GM12865 (cell line): Measurements from ENCODE around the gene C11orf21.
"Not testable (repeated sequence)": the region's sequence is repeated elsewhere in the genome, so short reads cannot be mapped to it uniquely, and the experiment has no call there.

Experiments
- DNase-seq: peaks from one replicate; pipeline ENCODE4 v3.0.0; 2010; ENCODE audit warnings: low read depth
- H3K4me3 ChIP-seq: 2 replicates; pipeline ENCODE4 v1.5.1; 2011; ENCODE audit warnings: mild to moderate bottlenecking, low read depth, low read length, control low read depth
- CTCF ChIP-seq: IDR thresholded peaks from 2 replicates; pipeline ENCODE4 v1.5.1; 2011; ENCODE audit warnings: low read length, control low read depth, low read depth, inconsistent platforms; ENCODE audit not compliant: insufficient read depth; ENCODE audit errors: missing control alignments

C11orf21 gene

DNA sequence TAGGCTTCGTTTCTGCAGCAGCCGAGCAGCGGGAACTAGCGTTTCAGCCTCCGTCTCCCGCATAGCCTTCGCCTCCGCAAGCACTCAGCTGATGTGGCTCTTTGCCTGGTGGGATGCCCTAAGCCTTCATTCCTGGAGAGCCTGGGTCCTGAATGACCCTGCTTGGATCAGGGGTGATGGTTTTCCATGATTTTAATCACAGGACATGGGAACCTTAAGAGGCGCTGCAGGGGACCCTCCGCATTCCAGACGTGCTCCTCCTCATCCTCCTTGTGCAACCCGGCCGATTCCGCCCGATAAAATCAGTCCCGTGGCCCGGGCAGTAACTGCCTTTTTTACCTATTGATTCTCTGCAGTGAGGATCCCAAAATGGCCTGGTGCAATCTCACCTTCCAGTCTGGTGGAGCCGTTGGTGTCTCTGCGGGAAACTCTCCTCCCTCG, 8.2 kb downstream of the C11orf21 start:
- TF ChIP-seq CTCF, result no peak
- no peak overlapping the region for H3K4me3 ChIP-seq
- no peak for DNase-seq

DNA sequence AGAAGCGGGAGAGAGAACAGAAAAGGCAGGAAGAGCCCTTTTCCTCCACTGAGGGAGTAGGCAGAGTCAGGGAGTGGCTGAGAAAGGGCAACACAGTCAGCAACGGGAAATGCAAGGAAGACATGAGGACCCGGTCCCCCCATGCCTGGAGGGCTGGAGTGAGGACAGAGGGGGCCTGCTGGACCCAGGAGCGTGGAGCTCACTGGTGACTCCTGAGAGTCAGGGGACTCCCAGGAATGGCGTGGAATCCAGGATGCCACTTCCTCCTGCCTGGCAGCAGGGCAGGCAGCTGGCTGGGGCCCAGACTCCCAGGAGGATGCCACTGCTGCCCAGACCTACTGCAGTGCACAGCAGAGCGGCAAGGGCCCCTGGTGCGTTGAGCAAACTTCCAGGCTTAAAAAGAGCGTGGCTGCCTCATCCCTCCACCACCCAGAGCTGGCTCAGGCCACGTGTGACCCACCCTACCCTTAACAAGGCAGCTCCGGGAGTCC, 11.3 kb downstream of the C11orf21 start:
- no peak overlapping the region for H3K4me3 ChIP-seq
- no peak for TF ChIP-seq CTCF
- no peak for DNase-seq

- no peak overlapping the region for H3K4me3 ChIP-seq
- DNase-seq, result no peak
- TF ChIP-seq CTCF, result no peak
Measured at GRCh38 chr11:2289859-2290258, 11.9 kb downstream of the C11orf21 start.

DNA sequence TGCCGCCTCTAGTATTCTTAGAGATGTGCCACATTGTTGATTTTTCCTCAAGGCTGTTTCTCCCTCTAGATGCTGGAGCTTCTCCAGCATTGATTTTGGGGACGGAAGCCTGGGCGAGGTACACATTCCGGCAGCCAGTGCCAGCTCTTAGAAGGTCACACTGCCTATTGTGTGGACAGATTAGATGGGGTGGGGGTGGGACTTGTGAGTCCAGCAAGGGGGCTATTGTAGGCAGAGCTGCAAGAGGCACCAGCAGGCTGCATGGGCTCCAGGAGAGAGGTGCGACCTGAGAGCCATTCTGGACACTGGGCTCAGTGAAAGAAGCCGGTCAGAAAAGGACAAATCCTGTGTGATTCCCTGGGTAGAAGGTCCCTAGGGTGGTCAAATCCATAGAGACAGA, 12.4 kb downstream of the C11orf21 start:
- H3K4me3 ChIP-seq, result no peak overlapping the region
- TF ChIP-seq CTCF, result no peak
- no peak for DNase-seq

DNA sequence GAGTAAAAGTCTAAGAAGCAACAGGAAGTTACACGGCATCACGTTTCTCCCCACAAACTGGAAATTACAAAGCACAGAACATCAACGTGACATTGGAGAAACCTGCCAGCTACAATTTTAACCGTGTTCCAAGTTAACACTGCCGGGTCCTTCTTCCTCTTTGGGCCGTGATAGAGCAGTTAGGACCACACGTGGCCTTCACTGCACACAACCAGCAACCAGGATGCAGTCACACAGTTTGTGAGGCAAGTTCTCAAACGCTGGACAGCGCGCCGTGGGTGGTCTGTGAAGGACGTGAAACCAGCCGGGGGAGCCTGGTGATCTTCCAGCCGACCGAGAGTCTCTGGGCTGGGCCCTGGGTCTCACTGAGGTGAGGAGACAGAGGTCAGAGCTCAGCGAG, 14.6 kb downstream of the C11orf21 start:
- DNase-seq, result no peak
- no peak overlapping the region for H3K4me3 ChIP-seq
- no peak for TF ChIP-seq CTCF

GRCh38 chr11:2286350-2286749, 15.4 kb downstream of the C11orf21 start:
- not testable (repeated sequence) for DNase-seq

DNA sequence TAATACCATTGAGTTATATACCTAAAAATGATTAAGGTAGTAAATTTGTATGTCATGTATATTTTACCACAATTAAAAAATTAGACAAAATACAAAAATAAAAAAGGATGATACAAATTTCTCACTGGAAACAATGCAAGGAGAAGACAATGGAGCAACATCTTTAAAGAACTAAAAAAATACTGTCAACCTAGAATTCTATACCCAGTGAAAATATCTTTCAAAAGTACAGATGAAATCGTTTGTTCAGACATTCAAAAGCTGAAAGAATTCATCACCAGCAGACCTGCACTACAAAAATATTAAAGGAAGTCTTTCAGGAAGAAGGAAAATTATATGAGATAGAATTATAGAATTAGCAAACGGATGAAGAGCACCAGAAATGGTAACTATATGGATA, 21.5 kb downstream of the C11orf21 start:
- H3K4me3 ChIP-seq, result no peak overlapping the region
- no peak for DNase-seq
- TF ChIP-seq CTCF, result no peak

More at GRCh38 chr11:2286350-2286749, 15.4 kb downstream of the C11orf21 start:
- not testable (repeated sequence) for H3K4me3 ChIP-seq
